IMR-90 (cell line): ENCODE results near the gene MCM5. TPM values are rescaled to one million over a fixed set of nuclear protein-coding genes. Genes with fewer than 3 reads are reported as not detected.
A peak's percentile ranks its signal among the peaks of the same experiment; 100 is the strongest.

Experiments used
- ATAC-seq: fragments of 200-7000 bp; cut with Tn5 transposase; 2 replicates; pipeline ENCODE4 v1.9.1; 2020; ENCODE audit warnings: low read depth, mild to moderate bottlenecking, moderate library complexity
- BruUV-seq: library from RNA; stranded (reverse); fragments of 400-500 nt; replicated peaks from 2 replicates; lab custom pipeline; 2021; lab: Mats Ljungman, UMichigan
- CTCF ChIA-PET: fragments of 300-600 bp; formaldehyde crosslinking; extraction: SDS; loops from one replicate; lab custom pipeline; 2021; ENCODE audit warnings: antibody characterized with exemption; lab: Yijun Ruan, JAX
- POLR2A ChIA-PET: fragments of 300-600 bp; sonication (Branson Sonifier 250); formaldehyde crosslinking; loops from one replicate; lab custom pipeline; 2022; ENCODE audit warnings: antibody characterized with exemption; ENCODE audit not compliant: unreplicated experiment; lab: Charles Lee
- DNase-seq: peaks from one replicate; pipeline ENCODE4 v3.0.0; 2013
- H2AFZ ChIP-seq: replicated peaks from 2 replicates; pipeline ENCODE3; 2013; ENCODE audit warnings: low read length, mild to moderate bottlenecking; ENCODE audit not compliant: poor library complexity
- H2AK5ac ChIP-seq: 2 replicates; pipeline ENCODE4 v1.6.1; 2013; ENCODE audit warnings: low read depth, low read length, inconsistent platforms
- H2AK9ac ChIP-seq: replicated peaks from 2 replicates; pipeline ENCODE3; 2013; ENCODE audit warnings: mild to moderate bottlenecking, low read depth, low read length, moderate library complexity; ENCODE audit not compliant: poor library complexity
- H2BK120ac ChIP-seq: 2 replicates; pipeline ENCODE4 v1.6.1; 2013; ENCODE audit warnings: low read depth, low read length, inconsistent platforms
- H2BK15ac ChIP-seq: 3 replicates; pipeline ENCODE4 v1.6.1; 2013; ENCODE audit warnings: low read depth, low read length, inconsistent platforms
- H2BK20ac ChIP-seq: 2 replicates; pipeline ENCODE4 v1.6.1; 2013; ENCODE audit warnings: low read depth, mild to moderate bottlenecking, inconsistent platforms, low read length, moderate library complexity
- H2BK5ac ChIP-seq: 2 replicates; pipeline ENCODE4 v1.6.1; 2013; ENCODE audit warnings: mild to moderate bottlenecking, low read depth, low read length, inconsistent platforms; ENCODE audit not compliant: poor library complexity, severe bottlenecking
- H3K14ac ChIP-seq: replicated peaks from 2 replicates; pipeline ENCODE4 v1.6.1; 2013; ENCODE audit warnings: low read depth, low read length, inconsistent platforms
- H3K18ac ChIP-seq: 2 replicates; pipeline ENCODE4 v1.6.1; 2013; ENCODE audit warnings: low read depth, low read length, control low read depth
- H3K23ac ChIP-seq: 2 replicates; pipeline ENCODE4 v1.6.1; 2013; ENCODE audit warnings: low read depth, low read length, inconsistent platforms
- H3K27ac ChIP-seq: 2 replicates; pipeline ENCODE4 v1.5.1; 2013; ENCODE audit warnings: mild to moderate bottlenecking, control low read depth, low read length; ENCODE audit not compliant: insufficient read depth
- H3K27me3 ChIP-seq: 2 replicates; pipeline ENCODE4 v1.6.1; 2013; ENCODE audit warnings: low read length; ENCODE audit not compliant: control insufficient read depth, insufficient read depth
- H3K36me3 ChIP-seq: 2 replicates; pipeline ENCODE4 v1.6.1; 2013; ENCODE audit warnings: low read length, mixed read lengths; ENCODE audit not compliant: control insufficient read depth, insufficient read depth
- H3K4ac ChIP-seq: 2 replicates; pipeline ENCODE4 v1.6.1; 2013; ENCODE audit warnings: low read depth, low read length, inconsistent platforms
- H3K4me1 ChIP-seq: 2 replicates; pipeline ENCODE4 v1.6.1; 2013; ENCODE audit warnings: low read length, mixed read lengths; ENCODE audit not compliant: control insufficient read depth, insufficient read depth
- H3K4me2 ChIP-seq: 2 replicates; pipeline ENCODE4 v1.6.1; 2013; ENCODE audit warnings: low read depth, mild to moderate bottlenecking, control low read depth, low read length, moderate library complexity
- H3K4me3 ChIP-seq: 2 replicates; pipeline ENCODE4 v1.5.1; 2013; ENCODE audit warnings: low read depth, mild to moderate bottlenecking, control low read depth, low read length, moderate library complexity; ENCODE audit not compliant: insufficient read depth
- H3K56ac ChIP-seq: 2 replicates; pipeline ENCODE4 v1.6.1; 2013; ENCODE audit warnings: low read length, inconsistent platforms; ENCODE audit not compliant: insufficient read depth; ENCODE audit errors: extremely low read depth
- H3K79me1 ChIP-seq, 2 experiments: 2 replicates each; pipeline ENCODE4 v1.6.1; 2013; ENCODE audit warnings: low read length in 2 of 2, inconsistent platforms in 1 of 2, low read depth in 1 of 2
- H3K9ac ChIP-seq: 2 replicates; pipeline ENCODE4 v1.6.1; 2013; ENCODE audit warnings: low read depth, low read length, control low read depth
- H3K9me1 ChIP-seq: 2 replicates; pipeline ENCODE4 v1.6.1; 2013; ENCODE audit warnings: low read length, inconsistent platforms; ENCODE audit not compliant: insufficient read depth
- H3K9me3 ChIP-seq: 2 replicates; pipeline ENCODE4 v1.6.1; 2013; ENCODE audit warnings: low read length; ENCODE audit not compliant: control insufficient read depth, insufficient read depth
- H4K20me1 ChIP-seq: 2 replicates; pipeline ENCODE4 v1.6.1; 2013; ENCODE audit warnings: low read length, inconsistent platforms; ENCODE audit not compliant: insufficient read depth
- H4K5ac ChIP-seq: 2 replicates; pipeline ENCODE4 v1.6.1; 2013; ENCODE audit warnings: mild to moderate bottlenecking, low read depth, low read length, control low read depth
- H4K8ac ChIP-seq, 2 experiments: 2 replicates each; pipeline ENCODE4 v1.6.1; 2013; ENCODE audit warnings: low read depth in 2 of 2, low read length in 2 of 2, control low read depth in 1 of 2, inconsistent platforms in 1 of 2
- H4K91ac ChIP-seq: 2 replicates; pipeline ENCODE4 v1.6.1; 2013; ENCODE audit warnings: low read depth, low read length, inconsistent platforms; ENCODE audit not compliant: insufficient read depth
- BHLHE40 ChIP-seq: fragments of 150-350 bp; IDR thresholded peaks from 2 replicates; pipeline ENCODE4 v1.6.1; 2016; ENCODE audit warnings: mild to moderate bottlenecking, low read depth, low read length
- CEBPB ChIP-seq: IDR thresholded peaks from 2 replicates; pipeline ENCODE4 v1.6.1; 2012; ENCODE audit warnings: low read depth, low read length, improper control_type of control experiment
- CHD1 ChIP-seq: IDR thresholded peaks from 2 replicates; pipeline ENCODE4 v1.6.1; 2012; ENCODE audit warnings: low read depth, low read length, improper control_type of control experiment
- CTCF ChIP-seq: conservative IDR thresholded peaks from 2 replicates; pipeline ENCODE4 v1.5.1; 2012; ENCODE audit warnings: mild to moderate bottlenecking, low read depth, low read length, improper control_type of control experiment
- ELK1 ChIP-seq: fragments of 150-350 bp; IDR thresholded peaks from 2 replicates; pipeline ENCODE4 v1.6.1; 2016; ENCODE audit warnings: low read depth, mild to moderate bottlenecking, low read length, moderate library complexity, borderline replicate concordance
- FOS ChIP-seq: fragments of 150-350 bp; IDR thresholded peaks from 2 replicates; pipeline ENCODE4 v1.6.1; 2016; ENCODE audit warnings: low read depth, low read length
- MAFK ChIP-seq: IDR thresholded peaks from 2 replicates; pipeline ENCODE4 v1.6.1; 2012; ENCODE audit warnings: low read depth, low read length, improper control_type of control experiment
- MAZ ChIP-seq: IDR thresholded peaks from 2 replicates; pipeline ENCODE4 v1.6.1; 2012; ENCODE audit warnings: low read depth, mild to moderate bottlenecking, low read length, improper control_type of control experiment, moderate library complexity, borderline replicate concordance
- MXI1 ChIP-seq: IDR thresholded peaks from 2 replicates; pipeline ENCODE4 v1.6.1; 2012; ENCODE audit warnings: low read depth, mild to moderate bottlenecking, low read length, moderate library complexity, borderline replicate concordance
- NFE2L2 ChIP-seq: fragments of 150-350 bp; IDR thresholded peaks from 2 replicates; pipeline ENCODE4 v1.6.1; 2016; ENCODE audit warnings: low read depth, mild to moderate bottlenecking, low read length
- POLR2A ChIP-seq: IDR thresholded peaks from 2 replicates; pipeline ENCODE4 v1.6.1; 2012; ENCODE audit warnings: mild to moderate bottlenecking, low read depth, low read length
- RAD21 ChIP-seq: IDR thresholded peaks from 2 replicates; pipeline ENCODE4 v1.6.1; 2012; ENCODE audit warnings: low read length, improper control_type of control experiment
- RCOR1 ChIP-seq: IDR thresholded peaks from 2 replicates; pipeline ENCODE4 v1.6.1; 2012; ENCODE audit warnings: mild to moderate bottlenecking, low read length, improper control_type of control experiment; ENCODE audit not compliant: insufficient replicate concordance
- RFX5 ChIP-seq: IDR thresholded peaks from 2 replicates; pipeline ENCODE4 v1.8.0; 2012; ENCODE audit warnings: low read depth, mild to moderate bottlenecking, low read length, moderate library complexity
- SMC3 ChIP-seq: fragments of 150-350 bp; IDR thresholded peaks from 2 replicates; pipeline ENCODE4 v1.6.1; 2016; ENCODE audit warnings: low read depth, mild to moderate bottlenecking, antibody characterized with exemption, low read length, moderate library complexity
- USF2 ChIP-seq: fragments of 150-350 bp; IDR thresholded peaks from 2 replicates; pipeline ENCODE4 v1.6.1; 2017; ENCODE audit warnings: mild to moderate bottlenecking, antibody characterized with exemption, low read length, low read depth
- WGBS, 2 experiments: methylation state at CpG; one replicate each; pipeline versions ENCODE4 v1.1.5 to v1.1.7; 2013; ENCODE audit warnings: missing lambda C conversion rate in 2 of 2; ENCODE audit not compliant: insufficient read length in 1 of 2; ENCODE audit errors: extremely low coverage in 2 of 2; 5-methylcytosine and 5-hydroxymethylcytosine counted together
- dilution Hi-C: fragments of 300-500 bp; cut with HindIII; formaldehyde crosslinking; loops from one replicate; pipeline ENCODE4 v1.14.3; 2018; ENCODE audit warnings: low sequenced_read_pairs; ENCODE audit not compliant: unreplicated experiment
- in situ Hi-C: fragments of 300-500 bp; cut with MboI; formaldehyde crosslinking; loops from 3 replicates; pipeline ENCODE4 v1.14.3; 2019; ENCODE audit warnings: low sequenced_read_pairs, inconsistent platforms, mixed read lengths
- intact Hi-C: fragments of 100-400 bp; cut with micrococcal nuclease; formaldehyde crosslinking; loops from 2 replicates; pipeline ENCODE4 v1.10.0; 2022
- polyA plus RNA-seq, 3 experiments: library from polyadenylated mRNA; depleted of rRNA; stranded (reverse); fragments of >200 nt; gene quantifications; 2 replicates each; pipeline ENCODE4 v1.2.3, GENCODE V29; 2012; ENCODE audit warnings: low replicate concordance in 1 of 3
- total RNA-seq: library from RNA; depleted of rRNA; stranded (reverse); fragments of >200 nt; gene quantifications from 2 replicates; pipeline ENCODE4 v1.2.3, GENCODE V29; 2012

Gene MCM5
- total and polyA plus RNA-seq, 2 of the 4 experiments (the other 2 are of a cell fraction), result 43.0 to 58.6 TPM

- peaks cover 6% of the 10 kb centered on the region; the same call in 1 of the 2 replicates for H3K4me1 ChIP-seq
- H4K8ac ChIP-seq, result no peak overlapping the region
- DNase-seq, result no peak
- no CpG with 5 or more reads among the region's 4 CpGs for WGBS, 2 experiments
- 0 out of 2 replicates have a peak overlapping the region, but pooled peaks have one; percentile 2 for H3K14ac ChIP-seq
- no peak overlapping the region for H4K5ac ChIP-seq
- H3K18ac ChIP-seq, result no peak overlapping the region
- H4K20me1 ChIP-seq, result no peaks in the 10 kb centered on the region
- H2BK15ac ChIP-seq, result no peak overlapping the region
- H3K36me3 ChIP-seq, result no peaks in the 10 kb centered on the region
- no peak overlapping the region for H2BK20ac ChIP-seq
- no peak overlapping the region for H3K4me2 ChIP-seq
- dilution Hi-C loops (no loop called here), in situ Hi-C loops (no loop called here), intact Hi-C loops (no loop called here)
- H3K4me3 ChIP-seq, result no peak overlapping the region
- no peak for TF ChIP-seq USF2
- TF ChIP-seq FOS, result no peak
- no peak for TF ChIP-seq RCOR1
- no peak for TF ChIP-seq SMC3
- TF ChIP-seq RFX5, result no peak
- no peak for TF ChIP-seq CHD1
- no peak for TF ChIP-seq MXI1
- no peak for TF ChIP-seq MAZ
- no peak for TF ChIP-seq CTCF
- no peak for TF ChIP-seq MAFK
- no peak for TF ChIP-seq NFE2L2
- TF ChIP-seq ELK1, result no peak
- TF ChIP-seq BHLHE40, result no peak
- TF ChIP-seq POLR2A, result no peak
- TF ChIP-seq CEBPB, result no peak
- TF ChIP-seq RAD21, result no peak
- peaks cover 3% of the 10 kb centered on the region; the same call in 1 of the 2 replicates for H3K9me1 ChIP-seq
- no peak overlapping the region for H3K27ac ChIP-seq
- H3K56ac ChIP-seq, result no peak overlapping the region
- no peak overlapping the region for H3K4ac ChIP-seq
- no peak overlapping the region for H3K23ac ChIP-seq
- no peak overlapping the region for H2BK120ac ChIP-seq
- ATAC-seq, result no peak
- no peaks in the 10 kb centered on the region for H3K79me1 ChIP-seq
- H4K91ac ChIP-seq, result no peak overlapping the region
- H3K9ac ChIP-seq, result no peak overlapping the region
- BruUV-seq, result no TSS peak
- no peak overlapping the region for H2AFZ ChIP-seq
- no peaks in the 10 kb centered on the region for H3K27me3 ChIP-seq
- no peak overlapping the region for H2AK9ac ChIP-seq
- CTCF ChIA-PET, result no interaction called here
- no peak overlapping the region for H2BK5ac ChIP-seq
- POLR2A ChIA-PET, result no interaction called here
- no peaks in the 10 kb centered on the region for H3K9me3 ChIP-seq
- H2AK5ac ChIP-seq, result peak overlapping the region; percentile 7; the same call in 1 of the 2 replicates
Measured at GRCh38 chr22:35473971-35474370, 74.0 kb downstream of the MCM5 start.
